Fibroblast of the aortic adventitia (primary cell): Measurements from ENCODE around the gene KCNIP1. TPM values are rescaled to one million over a fixed set of nuclear protein-coding genes. Genes with fewer than 3 reads are reported as not detected.
"Not testable (repeated sequence)": the region's sequence is repeated elsewhere in the genome, so short reads cannot be mapped to it uniquely, and the experiment has no call there.

Experiments used
- DNase-seq: peaks from one replicate; pipeline ENCODE4 v3.0.0-alpha.2; 2010; ENCODE audit warnings: low read depth
- H3K4me3 ChIP-seq: 2 replicates; pipeline ENCODE4 v1.5.1; 2011; ENCODE audit warnings: low read depth, mild to moderate bottlenecking, control low read depth, low read length, moderate library complexity
- total RNA-seq: library from RNA; depleted of rRNA; stranded (reverse); fragments of >200 nt; gene quantifications from 2 replicates; pipeline ENCODE4 v1.2.3, GENCODE V29; 2012; ENCODE audit warnings: low replicate concordance
- TF ChIP-seq, protein P1 (sequence below): IDR thresholded peaks from 2 replicates; pipeline ENCODE4 v1.5.1; 2011; ENCODE audit warnings: mild to moderate bottlenecking, low read length, control low read depth, inconsistent platforms; ENCODE audit not compliant: insufficient read depth

Gene KCNIP1
- total RNA-seq, 1 donor, result not detected

DNA sequence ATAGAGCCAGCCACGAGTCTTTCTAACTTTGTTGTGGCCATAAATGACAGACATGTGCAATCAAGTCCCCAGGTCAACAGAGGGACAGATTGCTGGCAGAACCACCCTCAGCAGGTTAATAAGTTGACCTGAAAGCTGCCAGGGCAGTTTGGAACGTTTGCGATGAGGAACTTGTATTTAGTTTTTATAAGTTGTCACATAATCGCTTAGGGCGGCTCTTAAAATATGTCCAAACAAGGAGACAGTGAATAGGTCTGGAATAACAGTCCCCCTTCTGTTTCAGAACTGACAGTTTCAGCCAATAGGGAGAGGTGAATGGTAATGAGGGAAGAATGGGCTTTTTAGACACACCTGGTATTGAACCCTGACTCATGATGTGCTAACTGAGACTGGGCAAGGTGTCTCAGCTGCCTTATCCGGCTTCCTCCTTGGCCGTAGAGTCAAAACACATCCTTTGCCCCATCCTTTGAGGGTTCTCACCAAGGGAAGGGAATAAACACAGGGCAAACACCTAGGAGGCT, 246.2 kb downstream of the KCNIP1 start:
- TF ChIP-seq, protein P1, sequence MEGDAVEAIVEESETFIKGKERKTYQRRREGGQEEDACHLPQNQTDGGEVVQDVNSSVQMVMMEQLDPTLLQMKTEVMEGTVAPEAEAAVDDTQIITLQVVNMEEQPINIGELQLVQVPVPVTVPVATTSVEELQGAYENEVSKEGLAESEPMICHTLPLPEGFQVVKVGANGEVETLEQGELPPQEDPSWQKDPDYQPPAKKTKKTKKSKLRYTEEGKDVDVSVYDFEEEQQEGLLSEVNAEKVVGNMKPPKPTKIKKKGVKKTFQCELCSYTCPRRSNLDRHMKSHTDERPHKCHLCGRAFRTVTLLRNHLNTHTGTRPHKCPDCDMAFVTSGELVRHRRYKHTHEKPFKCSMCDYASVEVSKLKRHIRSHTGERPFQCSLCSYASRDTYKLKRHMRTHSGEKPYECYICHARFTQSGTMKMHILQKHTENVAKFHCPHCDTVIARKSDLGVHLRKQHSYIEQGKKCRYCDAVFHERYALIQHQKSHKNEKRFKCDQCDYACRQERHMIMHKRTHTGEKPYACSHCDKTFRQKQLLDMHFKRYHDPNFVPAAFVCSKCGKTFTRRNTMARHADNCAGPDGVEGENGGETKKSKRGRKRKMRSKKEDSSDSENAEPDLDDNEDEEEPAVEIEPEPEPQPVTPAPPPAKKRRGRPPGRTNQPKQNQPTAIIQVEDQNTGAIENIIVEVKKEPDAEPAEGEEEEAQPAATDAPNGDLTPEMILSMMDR, result no peak
- DNase-seq, result no peak
- H3K4me3 ChIP-seq, result no peak overlapping the region

DNA sequence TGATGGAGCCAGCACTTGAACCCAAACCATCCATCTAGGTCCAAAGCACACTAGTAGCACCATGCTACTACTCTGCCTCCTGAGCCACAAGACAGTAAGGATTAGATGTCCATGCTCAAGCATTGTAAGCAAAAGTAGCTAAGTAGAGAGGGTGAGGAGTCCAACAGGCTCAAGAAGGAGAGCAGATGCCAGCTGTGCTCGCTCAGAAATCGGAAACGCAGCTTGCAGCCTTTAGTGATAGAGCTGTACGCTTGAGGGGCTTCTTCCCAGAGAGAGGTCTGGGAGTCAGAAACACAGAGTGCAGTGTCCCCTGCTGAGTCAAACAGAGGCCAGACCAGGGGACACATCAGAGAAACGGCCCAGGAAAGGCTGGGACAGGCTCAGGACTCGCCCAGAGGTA, 247.0 kb downstream of the KCNIP1 start:
- DNase-seq, result no peak
- TF ChIP-seq, protein P1, result no peak
- H3K4me3 ChIP-seq, result no peak overlapping the region

DNA sequence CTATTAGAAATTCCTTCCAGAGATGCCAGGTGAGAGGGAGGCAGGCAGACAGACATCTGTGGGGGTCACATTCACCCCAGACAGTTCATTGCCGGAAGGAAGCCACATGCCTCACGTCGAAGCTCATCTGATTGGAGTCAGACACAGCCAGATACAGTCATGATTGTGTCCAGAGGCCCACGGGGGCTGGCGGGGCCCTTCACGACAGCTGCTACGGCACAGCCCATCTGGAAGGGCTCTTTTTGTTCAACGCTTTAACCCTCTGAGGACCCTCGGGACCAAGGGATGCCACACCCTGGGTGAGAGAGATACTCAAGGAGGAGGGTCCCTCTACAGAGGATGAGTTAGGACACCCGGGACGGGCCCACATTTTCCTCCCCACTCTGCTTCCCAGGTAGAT, 247.8 kb downstream of the KCNIP1 start:
- no peak for DNase-seq
- TF ChIP-seq, protein P1, result no peak
- no peak overlapping the region for H3K4me3 ChIP-seq

DNA sequence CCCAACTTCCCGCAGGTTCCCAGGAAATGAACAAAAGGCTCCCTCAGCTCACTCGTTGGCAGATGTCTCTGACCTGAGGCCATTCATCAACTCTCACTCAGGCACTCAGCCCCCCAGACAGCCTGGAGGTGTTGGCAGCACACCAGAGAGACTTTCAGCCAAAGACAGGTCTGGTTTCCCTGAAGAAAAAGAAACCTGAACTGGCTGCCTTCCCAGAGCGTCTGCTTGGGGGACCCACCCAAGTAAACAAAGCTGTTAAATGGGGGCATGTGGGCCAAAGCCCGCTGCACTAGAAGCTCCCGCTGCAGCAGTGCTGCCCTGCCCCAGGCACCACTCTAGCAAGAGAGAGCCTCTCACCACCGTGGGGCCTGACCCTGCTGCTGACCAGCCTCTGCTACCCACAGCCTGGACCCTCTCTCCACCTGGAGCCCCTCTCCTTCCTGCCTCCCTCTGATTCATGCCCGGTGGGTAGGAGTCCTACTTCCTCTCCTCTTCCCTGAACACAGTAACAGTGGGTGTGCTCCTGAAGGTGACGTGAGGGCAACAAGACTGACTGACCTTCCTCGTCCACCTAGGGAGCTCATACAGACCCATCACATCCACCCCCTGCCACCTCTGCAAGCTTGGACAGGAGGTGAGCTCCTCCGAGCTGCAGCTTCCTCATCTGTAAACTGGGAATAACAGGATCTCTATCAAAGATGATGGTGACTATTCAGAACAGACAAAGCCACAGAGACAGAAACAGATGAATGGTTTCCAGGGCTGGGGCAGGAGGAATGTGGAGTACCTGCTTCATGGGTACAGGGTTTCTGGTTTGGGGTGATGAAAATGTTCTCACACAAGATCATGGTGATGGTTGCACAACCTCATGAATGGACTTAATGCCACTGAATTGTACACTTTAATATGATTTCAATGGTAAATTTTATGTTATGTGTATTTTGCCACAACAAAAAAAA, 248.7 kb downstream of the KCNIP1 start:
- TF ChIP-seq, protein P1, result no peak
- H3K4me3 ChIP-seq, result no peak overlapping the region
- no peak for DNase-seq

- DNase-seq, result no peak
- TF ChIP-seq, protein P1, result no peak
- no peak overlapping the region for H3K4me3 ChIP-seq
Observed at GRCh38 chr5:170753311-170753710, 249.5 kb downstream of the KCNIP1 start.

DNA sequence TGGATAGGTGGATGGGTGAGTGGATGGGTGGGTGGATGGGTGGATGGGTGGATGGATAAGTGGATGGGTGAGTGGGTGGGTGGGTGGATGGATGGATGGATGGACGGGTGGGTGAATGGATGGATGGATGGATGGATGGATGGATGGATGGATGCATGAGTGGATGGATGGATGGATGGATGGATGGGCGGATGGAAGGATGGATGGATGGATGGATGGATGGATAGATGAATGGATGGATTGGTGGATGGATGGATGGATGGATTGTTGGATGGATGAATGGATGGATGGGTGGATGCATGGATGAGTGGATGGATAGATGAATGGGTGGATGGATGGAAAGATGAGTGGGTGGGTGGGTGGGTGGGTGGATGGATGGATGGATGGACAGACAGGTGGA, 250.7 kb downstream of the KCNIP1 start:
- not testable (repeated sequence) for DNase-seq, H3K4me3 ChIP-seq

GRCh38 chr5:170755679-170756456, 252.0 kb downstream of the KCNIP1 start:
- no peak for DNase-seq
- no peak overlapping the region for H3K4me3 ChIP-seq
- TF ChIP-seq, protein P1, result no peak
